K562 (cell line): ENCODE data around the gene CBX1. TPM values are rescaled to one million over a fixed set of nuclear protein-coding genes. Genes with fewer than 3 reads are reported as not detected.

Source experiments
- BRF2 ChIP-seq: IDR thresholded peaks from 3 replicates; pipeline ENCODE4 v1.6.1; 2011; ENCODE audit warnings: borderline replicate concordance, mild to moderate bottlenecking; ENCODE audit not compliant: insufficient read length, insufficient read depth
- E2F5 ChIP-seq: sonication (generic); formaldehyde crosslinking; IDR thresholded peaks from 2 replicates; pipeline ENCODE4 v1.8.0; 2022; ENCODE audit warnings: mild to moderate bottlenecking, missing genetic modification reagents
- E2F6 ChIP-seq, 2 experiments: IDR thresholded peaks; 2 replicates each; pipeline ENCODE4 v1.6.1; 2011; ENCODE audit warnings: borderline replicate concordance in 1 of 2, control low read depth in 1 of 2, low read depth in 1 of 2, low read length in 1 of 2, mild to moderate bottlenecking in 1 of 2, mixed read lengths in 1 of 2, moderate library complexity in 1 of 2; ENCODE audit not compliant: insufficient read depth in 1 of 2, insufficient read length in 1 of 2, poor library complexity in 1 of 2, severe bottlenecking in 1 of 2; ENCODE audit errors: extremely low read depth in 1 of 2
- FOXJ2 ChIP-seq: fragments of 200-800 bp; sonication (Bioruptor generic); IDR thresholded peaks from 2 replicates; pipeline ENCODE4 v1.6.1; 2016; ENCODE audit warnings: missing genetic modification characterization, missing compliant biosample characterization
- MXD1 ChIP-seq: fragments of 250-450 bp; sonication (Bioruptor Pico); IDR thresholded peaks from 2 replicates; pipeline ENCODE4 v1.8.0; 2021; ENCODE audit warnings: borderline replicate concordance, mild to moderate bottlenecking, moderate library complexity; ENCODE audit not compliant: poor library complexity, severe bottlenecking
- NFYB ChIP-seq: IDR thresholded peaks from 2 replicates; pipeline ENCODE4 v1.6.1; 2011; ENCODE audit warnings: mild to moderate bottlenecking, moderate library complexity; ENCODE audit not compliant: insufficient read length; ENCODE audit errors: extremely low read depth
- PBX2 ChIP-seq, 2 experiments: IDR thresholded peaks in 1 of 2; conservative IDR thresholded peaks in 1 of 2; 2 replicates each; pipeline ENCODE4 v1.6.1; 2016; ENCODE audit warnings: low read depth in 2 of 2, mild to moderate bottlenecking in 1 of 2, missing compliant biosample characterization in 1 of 2, missing genetic modification characterization in 1 of 2, moderate library complexity in 1 of 2
- PHB ChIP-seq: fragments of 250-450 bp; sonication (Bioruptor Pico); IDR thresholded peaks from 2 replicates; pipeline ENCODE4 v1.5.0; 2021
- PKNOX1 ChIP-seq: fragments of 450-650 bp; IDR thresholded peaks from 2 replicates; pipeline ENCODE4 v1.6.1; 2016
- POLR2H ChIP-seq: IDR thresholded peaks from 2 replicates; pipeline ENCODE4 v1.6.1; 2016; ENCODE audit warnings: missing genetic modification characterization, low read depth, mild to moderate bottlenecking, control low read depth, missing compliant biosample characterization, moderate library complexity
- SMARCB1 ChIP-seq: IDR thresholded peaks from 2 replicates; pipeline ENCODE4 v1.6.1; 2011; ENCODE audit warnings: improper control_type of control experiment, low read depth; ENCODE audit not compliant: insufficient read length
- SRSF9 ChIP-seq: fragments of 200-400 bp; formaldehyde crosslinking; IDR thresholded peaks from 2 replicates; pipeline ENCODE4 v1.6.1; 2017; ENCODE audit warnings: low read depth, low read length, borderline replicate concordance
- ZBTB9 ChIP-seq: fragments of 450-650 bp; formaldehyde crosslinking; IDR thresholded peaks from 2 replicates; pipeline ENCODE4 v1.4.0; 2020; ENCODE audit warnings: mild to moderate bottlenecking, moderate library complexity
- polyA plus RNA-seq, 8 experiments: library from polyadenylated mRNA; depleted of rRNA in 4 of 8; stranded (reverse) in 5 of 8; unstranded in 3 of 8; fragments of >200 nt; fragmentation: Nextera tagmentation in 2 of 8; fragmentation: Illumina TruSeq in 1 of 8; extraction: Ambion mirVana in 2 of 8; extraction: Trizol in 1 of 8; gene quantifications; 2 replicates each; pipeline versions ENCODE4 v1.2.1 to v1.2.3, GENCODE V29; 2011 to 2014; ENCODE audit warnings: inconsistent platforms in 1 of 8, missing spikeins in 1 of 8
- total RNA-seq, 7 experiments: library from RNA; depleted of rRNA in 6 of 7; stranded (reverse); fragments of >200 nt in 6 of 7; fragmentation: Illumina TruSeq in 2 of 7; extraction: Trizol in 2 of 7; gene quantifications; 2 replicates each; pipeline versions ENCODE4 v1.2.1 to v1.2.3, GENCODE V29; 2011 to 2021; ENCODE audit warnings: low replicate concordance in 1 of 7

The CBX1 gene
- total and polyA plus RNA-seq, 9 of the 15 experiments (the other 6 are each of a cell fraction or from before 2014, with no cell fraction given), result 10.6 to 95.7 (median 52.7) TPM

- TF ChIP-seq PBX2 (CRISPR knock-in tag; IDR thresholded peaks at IDR 0.05; ENCODE audit: low read depth), result no peak
- TF ChIP-seq PBX2 (tag; conservative IDR thresholded peaks at IDR 0.05; ENCODE audit: low read depth), result no peak
- no peak for TF ChIP-seq PHB (CRISPR knock-in tag)
- TF ChIP-seq E2F5 (CRISPR knock-in tag), result no peak
- TF ChIP-seq E2F6 (IDR thresholded peaks at IDR 0.05; ENCODE audit: borderline replicate concordance in 1 of 2, extremely low read depth in 1 of 2, insufficient read depth in 1 of 2, insufficient read length in 1 of 2, low read depth in 1 of 2, low read length in 1 of 2, poor library complexity in 1 of 2, severe bottlenecking in 1 of 2), result peak in 1 of 2 experiments; percentile 60
- TF ChIP-seq ZBTB9 (CRISPR knock-in tag), result peak; percentile 26; the same call in 1 of the 2 replicates
- no peak for TF ChIP-seq SMARCB1
- TF ChIP-seq POLR2H (tag), result no peak
- no peak for TF ChIP-seq BRF2
- no peak for TF ChIP-seq MXD1
- TF ChIP-seq NFYB, result no peak
- no peak for TF ChIP-seq SRSF9
- no peak for TF ChIP-seq FOXJ2 (tag)
- TF ChIP-seq PKNOX1, result peak; percentile 45; the same call in 1 of the 2 replicates
These were observed 74.6 kb downstream of the CBX1 start (continued) for GRCh38 chr17:48026502-48027321.
